ENCODE data around the gene HOXA4. TPM values are rescaled to one million over a fixed set of nuclear protein-coding genes. Genes with fewer than 3 reads are reported as not detected.
A peak's percentile ranks its signal among the peaks of the same experiment; 100 is the strongest.

HOXA4 gene
- total RNA-seq, 1 donor from 2014 or later = not detected

DNA sequence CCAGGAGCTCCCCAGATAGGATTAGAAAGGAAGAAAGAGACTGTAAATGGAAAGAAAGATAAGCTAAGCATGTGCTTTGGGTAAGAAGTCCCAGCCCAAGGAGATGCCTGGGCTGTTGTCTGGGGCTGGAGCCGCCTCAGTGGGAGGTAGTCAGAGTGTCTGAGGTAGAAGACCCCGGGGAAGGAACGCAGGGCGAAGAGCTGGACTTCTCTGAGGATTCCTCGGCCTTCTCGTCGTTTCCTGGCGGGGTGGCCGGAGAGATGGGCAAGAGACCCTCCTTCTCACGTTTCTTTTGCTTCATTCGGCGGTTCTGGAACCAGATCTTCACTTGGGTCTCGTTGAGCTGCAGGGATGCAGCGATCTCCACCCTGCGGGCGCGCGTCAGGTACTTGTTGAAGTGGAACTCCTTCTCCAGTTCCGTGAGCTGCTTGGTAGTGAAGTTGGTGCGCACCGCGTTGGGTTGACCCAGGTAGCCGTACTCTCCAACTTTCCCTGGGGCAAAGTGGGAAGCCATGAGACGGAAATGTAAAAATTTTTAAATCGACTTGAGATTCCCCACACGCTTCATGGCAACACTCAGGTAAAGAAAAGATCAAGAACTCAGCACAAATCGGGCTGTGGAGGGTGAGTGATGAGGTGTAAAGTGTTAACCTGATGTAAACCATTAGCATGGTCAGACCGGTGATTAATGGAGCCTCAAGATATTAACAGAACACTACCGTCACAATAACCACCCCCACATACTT is 36.1 kb downstream of the HOXA4 start:
- TF ChIP-seq, protein P1, sequence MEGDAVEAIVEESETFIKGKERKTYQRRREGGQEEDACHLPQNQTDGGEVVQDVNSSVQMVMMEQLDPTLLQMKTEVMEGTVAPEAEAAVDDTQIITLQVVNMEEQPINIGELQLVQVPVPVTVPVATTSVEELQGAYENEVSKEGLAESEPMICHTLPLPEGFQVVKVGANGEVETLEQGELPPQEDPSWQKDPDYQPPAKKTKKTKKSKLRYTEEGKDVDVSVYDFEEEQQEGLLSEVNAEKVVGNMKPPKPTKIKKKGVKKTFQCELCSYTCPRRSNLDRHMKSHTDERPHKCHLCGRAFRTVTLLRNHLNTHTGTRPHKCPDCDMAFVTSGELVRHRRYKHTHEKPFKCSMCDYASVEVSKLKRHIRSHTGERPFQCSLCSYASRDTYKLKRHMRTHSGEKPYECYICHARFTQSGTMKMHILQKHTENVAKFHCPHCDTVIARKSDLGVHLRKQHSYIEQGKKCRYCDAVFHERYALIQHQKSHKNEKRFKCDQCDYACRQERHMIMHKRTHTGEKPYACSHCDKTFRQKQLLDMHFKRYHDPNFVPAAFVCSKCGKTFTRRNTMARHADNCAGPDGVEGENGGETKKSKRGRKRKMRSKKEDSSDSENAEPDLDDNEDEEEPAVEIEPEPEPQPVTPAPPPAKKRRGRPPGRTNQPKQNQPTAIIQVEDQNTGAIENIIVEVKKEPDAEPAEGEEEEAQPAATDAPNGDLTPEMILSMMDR (IDR thresholded peaks at IDR 0.05; ENCODE audit: partially characterized antibody, unreplicated experiment) = no peak
- H3K4me3 Mint-ChIP-seq (ENCODE audit: unreplicated experiment) = peak overlapping the region; percentile 92
- H3K36me3 Mint-ChIP-seq (ENCODE audit: unreplicated experiment) = peaks cover 1% of the 10 kb centered on the region
- H3K27me3 Mint-ChIP-seq (ENCODE audit: unreplicated experiment) = peaks cover 45% of the 10 kb centered on the region
- peaks cover 15% of the 10 kb centered on the region for H3K9me3 Mint-ChIP-seq (ENCODE audit: unreplicated experiment)
- peaks cover 31% of the 10 kb centered on the region for H3K4me1 Mint-ChIP-seq (ENCODE audit: low read depth, unreplicated experiment)
- H3K27ac Mint-ChIP-seq (ENCODE audit: unreplicated experiment) = no peak overlapping the region
- DNase-seq = no peak

DNA sequence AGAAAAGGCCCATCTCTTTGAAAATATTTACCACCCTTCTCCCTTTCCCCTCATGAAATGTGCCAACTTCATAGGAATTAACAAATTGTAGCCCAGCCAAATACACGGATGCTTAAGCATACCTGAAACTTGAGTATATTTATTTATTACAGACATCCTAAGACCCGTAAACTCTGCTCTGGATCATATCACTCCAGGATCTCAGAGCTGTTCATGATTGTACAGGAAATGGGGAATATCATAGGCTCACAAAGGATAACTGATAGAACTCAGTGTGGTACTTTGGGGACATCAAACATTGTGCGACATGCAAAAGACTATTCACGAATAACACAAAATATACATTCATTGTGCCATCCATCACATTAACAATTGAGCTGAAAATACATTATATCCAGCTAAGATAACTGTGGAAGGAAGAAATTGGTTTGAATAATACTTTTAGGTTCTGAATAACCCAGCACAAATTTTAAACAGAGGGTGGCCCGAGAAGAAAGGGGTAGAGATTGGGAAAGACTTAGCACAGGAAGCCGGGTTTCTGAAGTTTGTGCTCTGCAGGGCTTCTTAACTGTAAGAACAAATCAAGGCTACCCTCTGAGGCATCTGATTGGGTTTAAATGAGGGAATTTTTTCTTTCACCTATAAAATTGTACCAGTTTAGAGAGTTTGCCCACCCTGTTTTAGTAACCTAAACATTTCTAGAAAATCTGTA is 37.2 kb downstream of the HOXA4 start:
- no peaks in the 10 kb centered on the region for H3K36me3 Mint-ChIP-seq (ENCODE audit: unreplicated experiment)
- TF ChIP-seq, protein P1 (IDR thresholded peaks at IDR 0.05; ENCODE audit: partially characterized antibody, unreplicated experiment) = no peak
- peaks cover 42% of the 10 kb centered on the region for H3K27me3 Mint-ChIP-seq (ENCODE audit: unreplicated experiment)
- H3K27ac Mint-ChIP-seq (ENCODE audit: unreplicated experiment) = no peak overlapping the region
- H3K4me1 Mint-ChIP-seq (ENCODE audit: low read depth, unreplicated experiment) = peaks cover 28% of the 10 kb centered on the region
- H3K9me3 Mint-ChIP-seq (ENCODE audit: unreplicated experiment) = peaks cover 12% of the 10 kb centered on the region
- no peak for DNase-seq
- no peak overlapping the region for H3K4me3 Mint-ChIP-seq (ENCODE audit: unreplicated experiment)

DNA sequence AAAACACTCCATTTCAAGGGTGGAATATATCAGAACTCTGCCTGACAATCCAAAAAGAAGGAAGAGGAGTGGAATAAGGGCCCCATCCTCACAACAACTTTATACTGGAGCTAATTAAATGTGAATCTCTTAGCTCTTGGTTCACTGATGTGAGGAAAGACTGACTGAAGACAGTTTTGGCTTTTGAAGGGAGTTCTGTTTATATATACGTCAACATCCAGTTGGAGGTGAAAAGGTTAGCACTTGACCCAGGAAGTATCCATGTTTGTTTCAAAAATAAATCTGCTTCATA is 37.8 kb downstream of the HOXA4 start:
- TF ChIP-seq, protein P1 (IDR thresholded peaks at IDR 0.05; ENCODE audit: partially characterized antibody, unreplicated experiment) = no peak
- Mint-ChIP-seq H3K27ac (ENCODE audit: unreplicated experiment) (no peak overlapping the region), H3K4me3 (ENCODE audit: unreplicated experiment) (no peak overlapping the region), H3K4me1 (ENCODE audit: low read depth, unreplicated experiment) (peaks cover 28% of the 10 kb centered on the region), H3K36me3 (ENCODE audit: unreplicated experiment) (no peaks in the 10 kb centered on the region), H3K9me3 (ENCODE audit: unreplicated experiment) (peaks cover 12% of the 10 kb centered on the region), H3K27me3 (ENCODE audit: unreplicated experiment) (peaks cover 44% of the 10 kb centered on the region)
- DNase-seq = no peak

DNA sequence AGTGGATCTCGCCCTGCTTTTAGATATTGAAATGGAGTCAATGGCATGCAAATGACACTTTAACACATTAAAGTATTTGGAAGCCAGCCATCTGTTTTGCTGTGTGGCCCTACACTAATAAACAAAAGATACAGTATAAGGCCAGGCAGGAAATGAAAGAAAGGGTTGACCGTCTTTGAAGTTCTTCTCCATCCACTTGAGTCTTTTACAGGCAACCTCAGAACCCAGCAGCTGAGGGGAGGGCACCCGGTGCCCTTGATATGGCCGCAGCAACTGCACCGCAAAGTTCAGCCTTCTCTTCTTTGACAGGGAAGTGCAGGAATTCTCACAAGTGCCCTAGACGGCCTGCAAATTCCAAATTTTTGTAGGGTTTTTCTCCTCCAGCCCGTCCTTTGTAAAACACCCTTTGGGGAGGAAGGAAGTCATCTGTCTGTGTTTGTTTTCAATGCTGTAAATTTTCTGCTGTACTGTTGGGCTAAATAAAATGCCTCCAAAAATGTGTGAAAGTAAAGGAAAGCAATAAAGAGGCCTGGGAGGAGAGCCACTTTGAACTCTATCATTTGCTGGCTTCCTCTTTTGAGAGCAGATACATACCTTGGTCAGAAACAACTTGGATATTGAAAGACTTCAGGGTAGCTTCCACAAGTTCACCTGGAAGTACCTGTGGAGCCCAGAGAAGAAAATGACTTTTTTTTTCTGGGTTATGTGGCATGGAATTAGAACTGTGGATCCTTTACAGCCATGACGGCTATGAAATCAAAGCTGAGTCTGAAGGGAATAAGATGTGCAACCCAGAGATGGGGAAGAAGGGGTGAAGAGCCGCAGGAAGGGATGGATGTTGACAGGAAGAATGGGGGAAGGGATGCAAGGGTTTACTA is 38.4 kb downstream of the HOXA4 start:
- H3K4me3 Mint-ChIP-seq (ENCODE audit: unreplicated experiment) = no peak overlapping the region
- TF ChIP-seq, protein P1 (IDR thresholded peaks at IDR 0.05; ENCODE audit: partially characterized antibody, unreplicated experiment) = no peak
- H3K36me3 Mint-ChIP-seq (ENCODE audit: unreplicated experiment) = no peaks in the 10 kb centered on the region
- peaks cover 14% of the 10 kb centered on the region for H3K9me3 Mint-ChIP-seq (ENCODE audit: unreplicated experiment)
- peaks cover 45% of the 10 kb centered on the region for H3K27me3 Mint-ChIP-seq (ENCODE audit: unreplicated experiment)
- DNase-seq = no peak
- no peak overlapping the region for H3K27ac Mint-ChIP-seq (ENCODE audit: unreplicated experiment)
- H3K4me1 Mint-ChIP-seq (ENCODE audit: low read depth, unreplicated experiment) = peaks cover 26% of the 10 kb centered on the region
